A673 (cell line): ENCODE results near the gene CHRM2.

ENCODE experiments used
- CTCF ChIP-seq: fragments of 300-800, 200-600 bp; sonication (generic); conservative IDR thresholded peaks from 2 replicates; pipeline ENCODE4 v1.5.1; 2017; ENCODE audit warnings: low read depth, mild to moderate bottlenecking, antibody characterized with exemption, low read length, moderate library complexity, mixed read lengths
- EZH2 ChIP-seq: fragments of 200-600 bp; sonication (generic); IDR thresholded peaks from 2 replicates; pipeline ENCODE4 v1.6.1; 2017; ENCODE audit warnings: borderline replicate concordance, low read depth, mild to moderate bottlenecking, mixed read lengths, antibody characterized with exemption, low read length; ENCODE audit not compliant: poor library complexity, severe bottlenecking

GRCh38 chr7:136887317-136887716, 18.9 kb downstream of the CHRM2 start:
- TF ChIP-seq CTCF: no peak
- no peak for TF ChIP-seq EZH2
